ENCODE measurements around the gene SEZ6L2.
"Not testable (repeated sequence)": the region's sequence is repeated elsewhere in the genome, so short reads cannot be mapped to it uniquely, and the experiment has no call there.

Gene SEZ6L2

GRCh38 chr16:29894352-29894751, 5.0 kb downstream of the SEZ6L2 start:
- TF ChIP-seq CTCF (conservative IDR thresholded peaks at IDR 0.05), result no peak
- H3K27ac ChIP-seq, result no peak overlapping the region

GRCh38 chr16:29893553-29893952, 5.8 kb downstream of the SEZ6L2 start:
- no peak for TF ChIP-seq CTCF (conservative IDR thresholded peaks at IDR 0.05)
- no peak overlapping the region for H3K27ac ChIP-seq

DNA sequence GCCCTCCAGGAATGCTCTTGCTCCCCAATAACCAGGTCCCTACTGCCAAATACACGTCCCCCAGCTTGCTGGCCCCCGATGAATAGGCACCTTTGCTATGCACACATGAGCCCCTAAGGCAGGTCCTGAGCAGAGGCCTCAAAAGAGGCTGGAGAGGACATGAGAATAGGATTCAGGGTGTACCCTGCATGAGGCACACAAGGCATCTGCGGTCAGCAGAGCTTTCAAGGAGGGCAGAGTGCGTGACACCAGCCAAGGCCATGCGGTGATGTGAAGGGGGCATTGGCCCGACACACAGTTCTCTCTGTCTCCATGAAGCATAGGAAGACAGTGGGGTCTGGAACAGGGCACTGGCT, 6.9 kb downstream of the SEZ6L2 start:
- no peak overlapping the region for H3K27ac ChIP-seq
- no peak for TF ChIP-seq CTCF (conservative IDR thresholded peaks at IDR 0.05)

DNA sequence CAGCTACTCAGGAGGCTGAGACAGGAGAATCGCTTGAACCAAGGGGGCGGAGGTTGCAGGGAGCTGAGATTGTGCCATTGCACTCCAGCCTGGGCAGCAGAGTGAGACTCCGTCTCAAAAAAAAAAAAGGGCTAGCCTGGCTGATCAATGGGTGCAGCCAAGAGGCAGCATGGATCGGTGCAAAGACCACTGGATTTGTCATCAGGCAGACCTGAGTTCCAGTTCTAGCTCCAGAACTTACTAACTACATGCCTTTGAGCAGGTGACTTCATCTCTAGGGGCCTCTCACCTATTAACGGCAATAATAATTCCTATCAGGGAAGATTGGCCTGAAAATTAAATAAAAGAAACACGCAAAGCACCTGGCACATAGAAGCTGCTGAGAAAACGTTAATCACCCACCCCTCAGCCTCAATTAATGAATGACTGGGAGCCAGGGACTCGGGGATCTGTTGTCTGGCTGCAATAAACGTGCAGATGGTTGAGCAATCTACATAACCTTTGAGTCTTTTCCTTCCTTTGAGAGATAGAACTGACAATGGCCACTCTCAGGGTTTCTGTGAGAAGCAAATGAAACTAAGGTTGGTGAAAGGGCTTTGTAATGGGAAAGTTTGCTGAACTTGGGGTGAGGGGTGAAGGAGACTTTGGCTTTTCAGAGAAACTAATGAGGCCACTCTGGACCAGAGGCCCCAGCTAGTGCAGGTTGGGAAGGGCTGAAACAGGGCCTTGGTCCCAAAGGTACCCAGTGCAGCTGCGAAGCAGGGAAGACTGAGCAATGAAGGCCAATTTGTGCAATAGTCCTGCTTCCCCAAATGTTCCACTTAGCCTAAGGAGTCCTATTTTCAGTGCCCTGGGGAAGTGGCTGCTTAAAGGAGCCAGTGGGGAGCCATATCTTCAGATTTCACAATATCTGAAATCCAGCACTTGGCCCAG, 7.6 kb downstream of the SEZ6L2 start:
- TF ChIP-seq CTCF (conservative IDR thresholded peaks at IDR 0.05), result no peak
- no peak overlapping the region for H3K27ac ChIP-seq

DNA sequence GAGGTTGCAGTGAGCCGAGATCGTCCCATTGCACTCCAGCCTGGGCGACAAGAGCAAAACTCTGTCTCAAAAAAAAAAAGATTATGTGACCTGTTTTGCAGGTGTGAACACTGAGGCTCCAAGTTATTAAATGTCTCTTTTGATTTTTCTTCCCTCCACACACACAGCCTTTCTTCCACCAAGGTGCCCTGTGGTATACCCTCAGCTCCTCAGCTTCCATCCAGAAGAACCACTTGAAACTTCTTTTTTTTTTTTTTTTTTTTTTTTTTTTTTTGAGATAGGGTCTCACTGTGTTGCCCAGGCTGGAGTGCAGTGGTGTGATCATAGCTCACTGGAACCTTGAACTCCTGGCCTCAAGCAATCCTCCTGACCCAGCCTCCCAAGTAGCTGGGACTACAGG, 10.0 kb downstream of the SEZ6L2 start:
- H3K27ac ChIP-seq, result not testable (repeated sequence)

- H3K27ac ChIP-seq, result no peak overlapping the region
- no peak for TF ChIP-seq CTCF (conservative IDR thresholded peaks at IDR 0.05)
Measured at GRCh38 chr16:29883987-29884386, 15.4 kb downstream of the SEZ6L2 start.

- no peak for TF ChIP-seq CTCF (conservative IDR thresholded peaks at IDR 0.05)
Measured at GRCh38 chr16:29881050-29881449, 18.3 kb downstream of the SEZ6L2 start.

GRCh38 chr16:29878172-29878571, 21.2 kb downstream of the SEZ6L2 start:
- no peak overlapping the region for H3K27ac ChIP-seq

More at GRCh38 chr16:29881050-29881449, 18.3 kb downstream of the SEZ6L2 start:
- no peak overlapping the region for H3K27ac ChIP-seq

More at GRCh38 chr16:29878172-29878571, 21.2 kb downstream of the SEZ6L2 start:
- no peak for TF ChIP-seq CTCF (conservative IDR thresholded peaks at IDR 0.05)

Measured in VCaP (cell line).